Mucosa of rectum (tissue), 2 donors: ENCODE data around the gene POC1B.

Source experiments
- H3K27ac ChIP-seq, 2 donors: one replicate each; pipeline ENCODE4 v1.7.0; 2013; ENCODE audit warnings: inconsistent platforms in 2 of 2, low read depth in 2 of 2, low read length in 2 of 2
- H3K27me3 ChIP-seq, 2 donors: one replicate each; pipeline ENCODE4 v1.7.0; 2013; ENCODE audit warnings: low read length in 2 of 2; ENCODE audit not compliant: control insufficient read depth in 2 of 2, insufficient read depth in 2 of 2
- H3K36me3 ChIP-seq, 2 donors: one replicate each; pipeline ENCODE4 v1.7.0; 2013; ENCODE audit warnings: low read length in 2 of 2; ENCODE audit not compliant: control insufficient read depth in 2 of 2, insufficient read depth in 2 of 2
- H3K4me1 ChIP-seq, 2 donors: one replicate each; pipeline ENCODE4 v1.7.0; 2013; ENCODE audit warnings: low read length in 2 of 2, mild to moderate bottlenecking in 1 of 2; ENCODE audit not compliant: control insufficient read depth in 2 of 2, insufficient read depth in 2 of 2
- H3K4me3 ChIP-seq, 2 donors: one replicate each; pipeline ENCODE4 v1.7.0; 2013; ENCODE audit warnings: low read length in 2 of 2
- H3K9ac ChIP-seq, 2 donors: one replicate each; pipeline ENCODE4 v1.7.0; 2013; ENCODE audit warnings: low read length in 2 of 2, low read depth in 1 of 2, mild to moderate bottlenecking in 1 of 2
- H3K9me3 ChIP-seq, 2 donors: one replicate each; pipeline ENCODE4 v1.7.0; 2013; ENCODE audit warnings: low read length in 2 of 2; ENCODE audit not compliant: control insufficient read depth in 2 of 2
- donor health status: healthy.
- donor health status: Normal muscosa, but diverticular disease.

POC1B gene

DNA sequence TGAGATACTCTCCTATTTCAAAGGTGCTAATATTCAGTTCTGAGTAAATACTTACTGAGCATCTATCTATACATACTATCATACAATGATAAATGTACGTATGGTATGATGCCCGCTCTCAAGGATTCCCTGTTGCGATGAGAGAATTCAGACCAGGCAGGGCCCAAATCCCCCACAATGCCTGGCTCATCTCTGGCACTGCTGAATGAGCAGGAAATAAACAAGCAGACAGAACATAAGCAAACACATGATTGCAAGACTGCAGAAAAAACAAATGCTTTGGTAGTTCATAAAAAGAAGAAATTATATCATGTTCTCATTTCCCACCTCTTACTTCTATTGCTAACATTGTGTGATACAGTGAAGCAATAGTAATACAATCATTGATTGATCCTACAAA lies 96.3 kb downstream of the POC1B start:
- H3K27me3 ChIP-seq: no peaks in the 10 kb centered on the region
- peaks cover 4 to 5% of the 10 kb centered on the region in 2 donors for H3K4me1 ChIP-seq
- H3K9ac ChIP-seq: no peak overlapping the region
- H3K9me3 ChIP-seq: no peaks in the 10 kb centered on the region
- no peak overlapping the region for H3K27ac ChIP-seq
- peaks cover 4% of the 10 kb centered on the region in 2 donors for H3K36me3 ChIP-seq
- H3K4me3 ChIP-seq: no peak overlapping the region

DNA sequence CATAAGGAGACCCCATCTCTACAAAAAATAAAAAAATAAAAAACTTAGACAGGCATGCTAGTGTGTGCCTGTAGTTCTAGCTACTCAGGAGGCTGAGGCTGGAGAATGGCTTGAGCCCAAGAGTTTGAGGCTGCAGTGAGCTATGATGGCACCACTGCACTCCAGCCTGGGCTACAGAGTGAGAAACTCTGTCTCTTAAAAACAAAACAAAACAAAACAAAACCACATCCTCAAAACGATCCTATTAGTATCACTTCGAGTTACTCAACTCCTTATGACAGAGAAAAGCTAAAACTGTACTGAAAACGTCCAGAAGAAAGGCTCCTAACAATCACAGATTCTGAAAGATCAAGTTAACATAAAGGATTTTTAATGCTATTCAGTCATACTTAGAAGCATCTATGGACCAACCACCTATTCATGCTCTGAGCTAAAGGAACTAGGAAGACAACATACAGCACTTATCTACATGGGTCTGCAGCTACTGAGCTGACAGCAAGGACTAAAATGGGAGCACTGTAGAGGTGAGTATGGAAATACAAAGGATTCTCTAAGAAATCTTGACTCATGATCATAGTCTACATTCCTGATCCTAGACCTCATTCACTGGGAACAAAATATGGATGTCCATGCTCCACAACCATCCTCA lies 98.2 kb downstream of the POC1B start:
- peaks cover 4% of the 10 kb centered on the region in 2 donors for H3K36me3 ChIP-seq
- peak overlapping the region in 1 of 2 donors; percentile 38 for H3K27ac ChIP-seq
- H3K9ac ChIP-seq: no peak overlapping the region
- H3K4me1 ChIP-seq: peaks cover 3 to 4% of the 10 kb centered on the region in 2 donors
- no peaks in the 10 kb centered on the region for H3K9me3 ChIP-seq
- no peak overlapping the region for H3K4me3 ChIP-seq
- no peaks in the 10 kb centered on the region for H3K27me3 ChIP-seq

DNA sequence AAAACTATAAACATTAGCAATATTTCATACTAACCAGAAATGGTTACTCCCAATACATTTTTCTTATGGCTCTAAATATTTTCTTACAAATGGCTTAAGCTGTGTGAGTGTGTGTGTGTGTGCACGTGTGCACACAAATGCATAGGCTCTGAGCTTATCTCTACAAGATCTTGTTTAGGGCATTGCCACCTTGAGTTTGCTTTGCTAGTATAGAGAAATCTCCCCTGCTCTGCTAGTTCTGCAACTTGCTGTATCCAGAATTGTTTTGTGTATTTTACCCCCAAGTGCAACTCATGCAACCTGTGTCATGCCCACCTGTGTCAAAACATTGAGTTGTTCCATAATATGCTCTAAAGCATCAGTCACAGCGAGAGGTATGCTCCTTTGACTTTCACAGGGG lies 101.0 kb downstream of the POC1B start:
- Histone ChIP-seq H3K27me3 (no peaks in the 10 kb centered on the region), H3K4me3 (no peak overlapping the region), H3K9ac (no peak overlapping the region), H3K4me1 (peaks cover 3 to 4% of the 10 kb centered on the region in 2 donors), H3K9me3 (no peaks in the 10 kb centered on the region), H3K27ac (no peak overlapping the region), H3K36me3 (peaks cover 4 to 6% of the 10 kb centered on the region in 2 donors)

DNA sequence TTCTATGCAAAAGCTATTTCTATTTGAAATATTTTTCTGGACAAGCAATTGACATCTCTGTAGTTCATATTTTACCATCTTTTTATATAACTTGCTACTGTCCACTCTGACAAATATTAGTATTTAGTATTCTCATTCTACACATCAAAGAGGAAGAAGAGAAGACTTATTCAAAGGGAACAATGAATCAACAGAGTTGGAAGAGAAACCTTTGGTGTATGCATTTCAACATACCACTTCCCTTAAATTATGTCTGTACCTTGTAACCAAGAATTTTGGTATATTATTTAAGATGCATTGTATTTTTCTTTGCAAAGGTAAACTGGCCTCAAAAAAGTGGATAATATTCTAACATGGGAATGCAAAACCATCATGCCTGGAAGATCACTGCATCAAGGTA lies 101.5 kb downstream of the POC1B start:
- Histone ChIP-seq H3K4me1 (peaks cover 3 to 4% of the 10 kb centered on the region in 2 donors), H3K36me3 (peaks cover 4 to 6% of the 10 kb centered on the region in 2 donors), H3K27ac (no peak overlapping the region), H3K9me3 (no peaks in the 10 kb centered on the region), H3K27me3 (no peaks in the 10 kb centered on the region), H3K4me3 (no peak overlapping the region), H3K9ac (no peak overlapping the region)

DNA sequence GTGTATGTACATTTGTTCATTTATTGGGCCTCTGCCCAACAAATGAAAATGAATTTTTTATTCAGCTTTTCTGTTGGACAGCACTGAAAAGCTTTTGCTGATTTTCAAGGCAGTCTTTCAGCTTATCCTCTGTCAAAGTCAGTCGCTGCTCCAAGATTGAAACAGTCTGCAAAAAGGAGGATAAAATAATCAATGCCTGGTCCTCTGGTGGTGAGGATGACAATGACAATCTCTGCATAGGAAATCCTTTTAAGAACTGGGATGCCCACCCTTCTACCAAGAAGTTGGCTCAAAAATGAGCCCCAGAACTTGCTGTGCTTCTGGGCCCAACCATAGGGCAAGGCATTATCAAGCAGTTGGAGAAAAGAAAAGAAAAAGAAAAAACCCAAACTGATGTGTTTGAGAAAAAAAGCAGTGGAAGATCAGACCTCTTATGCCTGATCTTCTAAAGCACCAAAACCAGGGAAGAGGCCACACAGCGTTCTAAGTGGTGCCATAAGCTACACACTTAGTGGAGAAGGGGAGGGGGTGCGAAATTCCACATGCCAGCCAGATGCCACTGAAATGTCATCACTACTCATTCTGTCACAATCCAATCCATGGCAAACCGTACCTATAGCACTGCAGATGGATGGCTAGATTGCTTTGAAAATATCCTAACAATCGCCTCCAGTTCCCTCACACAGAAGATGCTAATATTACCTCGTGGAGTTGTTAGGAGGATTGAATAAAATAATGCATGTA lies 104.6 kb downstream of the POC1B start:
- H3K9me3 ChIP-seq: no peaks in the 10 kb centered on the region
- H3K4me1 ChIP-seq: no peaks in the 10 kb centered on the region
- no peak overlapping the region for H3K9ac ChIP-seq
- no peak overlapping the region for H3K27ac ChIP-seq
- H3K36me3 ChIP-seq: peaks cover 4 to 6% of the 10 kb centered on the region in 2 donors
- H3K27me3 ChIP-seq: no peaks in the 10 kb centered on the region
- no peak overlapping the region for H3K4me3 ChIP-seq

DNA sequence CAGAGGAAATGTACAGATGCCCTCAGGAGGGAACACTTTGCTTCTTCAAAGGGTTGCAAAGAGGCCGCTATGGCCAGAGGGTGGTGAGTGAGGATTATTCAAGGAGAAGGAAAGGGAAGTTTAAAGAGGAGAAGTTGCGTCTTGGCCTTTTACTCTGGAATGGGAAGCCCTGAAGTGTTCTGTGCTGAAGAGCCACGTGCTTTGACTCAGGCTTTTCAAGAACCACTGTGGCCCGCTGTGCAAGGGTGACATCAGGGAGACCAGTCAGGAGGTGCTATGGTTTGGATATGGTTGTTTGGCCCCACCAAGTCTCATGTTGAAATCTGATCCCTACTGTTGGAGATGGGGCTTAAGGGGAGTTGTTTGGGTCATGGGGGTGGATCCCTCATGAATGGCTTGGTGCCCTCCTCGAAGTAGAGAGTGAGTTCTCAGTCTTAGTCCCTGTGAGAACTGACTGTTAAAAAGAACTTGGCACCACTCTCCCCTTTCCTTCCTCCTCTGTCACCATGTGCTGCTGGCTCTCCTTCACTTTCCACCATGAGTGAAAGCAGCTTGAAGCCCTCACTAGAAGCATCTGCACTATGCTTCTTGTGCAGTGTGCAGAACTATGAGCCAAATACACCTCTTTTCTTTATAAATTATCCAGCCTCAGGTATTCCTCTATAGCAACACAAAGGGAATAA lies 107.5 kb downstream of the POC1B start:
- Histone ChIP-seq H3K9me3 (no peaks in the 10 kb centered on the region), H3K27me3 (no peaks in the 10 kb centered on the region), H3K4me3 (no peak overlapping the region), H3K36me3 (peaks cover 0 to 2% of the 10 kb centered on the region in 2 donors), H3K4me1 (no peaks in the 10 kb centered on the region), H3K9ac (no peak overlapping the region), H3K27ac (no peak overlapping the region)

DNA sequence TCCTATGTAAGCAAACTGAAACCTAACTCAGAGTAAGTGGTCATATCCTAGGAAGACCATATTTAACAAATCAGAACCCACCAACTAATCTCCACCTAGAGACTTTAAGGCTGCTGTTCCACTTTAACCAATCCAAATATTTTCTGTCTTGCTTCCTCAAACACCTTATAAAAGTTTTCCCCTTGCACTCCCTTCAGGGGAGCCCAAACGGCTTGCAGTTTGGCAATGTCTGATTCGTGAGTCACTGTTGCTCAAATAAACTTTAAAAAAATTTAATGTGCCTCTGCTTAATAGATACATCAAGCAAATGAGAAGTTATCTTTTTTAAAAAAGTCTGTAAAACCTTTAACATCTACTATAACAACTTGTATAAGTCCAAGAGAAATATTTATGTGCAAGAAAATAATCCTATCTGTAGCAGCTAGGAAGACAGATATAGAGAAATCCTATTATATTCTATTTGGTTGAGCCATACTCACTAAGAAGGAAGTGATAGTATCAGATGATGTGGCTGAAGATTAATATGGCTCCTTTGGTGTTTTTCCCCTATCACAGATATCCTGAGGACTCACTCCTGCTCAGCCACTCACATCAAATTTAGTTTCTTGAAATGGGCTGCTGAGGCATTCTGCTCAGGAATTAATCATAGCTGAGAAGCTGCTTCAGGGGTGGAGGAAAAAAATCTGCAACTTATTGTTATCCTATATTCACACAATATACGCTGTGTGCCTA lies 108.4 kb downstream of the POC1B start:
- H3K9ac ChIP-seq: no peak overlapping the region
- H3K4me1 ChIP-seq: no peaks in the 10 kb centered on the region
- no peaks in the 10 kb centered on the region for H3K9me3 ChIP-seq
- H3K36me3 ChIP-seq: peaks cover 0 to 2% of the 10 kb centered on the region in 2 donors
- no peak overlapping the region for H3K4me3 ChIP-seq
- H3K27me3 ChIP-seq: no peaks in the 10 kb centered on the region
- H3K27ac ChIP-seq: no peak overlapping the region

DNA sequence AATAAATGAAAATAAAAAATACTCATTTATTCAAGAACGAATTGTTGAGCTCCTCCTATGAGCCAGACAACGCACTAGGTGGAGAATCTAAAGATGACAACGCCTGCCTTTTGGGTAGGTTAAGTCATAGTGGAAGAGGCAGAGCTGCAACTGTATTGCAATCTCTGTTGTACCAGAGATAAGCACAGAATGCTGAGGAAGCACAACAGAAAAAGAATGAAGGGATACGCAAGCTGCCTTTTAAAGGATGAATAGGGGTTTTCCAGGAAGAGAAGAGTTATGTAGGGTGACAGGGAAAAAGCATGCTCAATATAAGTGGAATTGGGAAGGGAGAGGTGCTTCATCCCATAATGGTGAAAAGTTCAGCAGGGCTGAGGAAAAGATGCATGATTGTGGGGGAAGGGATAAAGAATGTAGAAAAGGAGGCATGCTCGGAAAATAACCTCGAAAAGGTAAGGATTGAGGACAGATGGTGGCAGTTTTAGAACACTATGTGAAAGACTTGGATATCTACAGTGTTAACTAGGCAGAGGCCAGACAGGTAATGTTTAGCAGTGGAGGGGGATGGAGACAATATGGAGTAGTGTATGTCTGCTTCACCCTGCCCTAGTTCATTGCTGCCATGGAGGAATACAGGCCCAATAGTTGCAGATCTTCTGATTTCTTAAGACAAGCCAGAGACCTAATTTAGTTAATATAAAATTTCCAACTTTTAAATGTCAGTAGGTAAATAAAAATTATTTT lies 109.6 kb downstream of the POC1B start:
- H3K4me3 ChIP-seq: no peak overlapping the region
- H3K9ac ChIP-seq: no peak overlapping the region
- no peak overlapping the region for H3K27ac ChIP-seq
- H3K36me3 ChIP-seq: no peaks in the 10 kb centered on the region
- no peaks in the 10 kb centered on the region for H3K27me3 ChIP-seq
- no peaks in the 10 kb centered on the region for H3K9me3 ChIP-seq
- no peaks in the 10 kb centered on the region for H3K4me1 ChIP-seq

DNA sequence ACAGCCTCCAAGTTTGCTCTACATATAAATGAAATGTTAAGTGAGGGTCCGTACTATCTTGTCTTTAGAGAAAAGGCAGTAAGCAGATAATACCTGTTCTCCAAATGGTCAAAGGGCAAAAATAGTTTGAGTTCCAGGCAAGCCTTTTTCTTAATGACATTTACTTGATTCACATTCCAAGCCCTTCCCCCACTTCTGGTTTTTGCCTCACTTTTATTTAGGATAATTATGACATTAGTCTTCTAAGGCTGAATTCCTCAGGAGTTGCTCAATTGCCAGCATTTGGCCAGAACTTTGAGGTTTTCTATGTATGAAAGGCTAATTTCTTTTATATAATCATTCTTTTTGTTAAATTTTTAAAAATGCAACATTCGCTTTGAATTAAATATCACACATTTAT lies 111.0 kb downstream of the POC1B start:
- no peaks in the 10 kb centered on the region for H3K36me3 ChIP-seq
- H3K4me1 ChIP-seq: no peaks in the 10 kb centered on the region
- H3K9ac ChIP-seq: no peak overlapping the region
- no peaks in the 10 kb centered on the region for H3K9me3 ChIP-seq
- no peak overlapping the region for H3K4me3 ChIP-seq
- no peaks in the 10 kb centered on the region for H3K27me3 ChIP-seq
- no peak overlapping the region for H3K27ac ChIP-seq
